H9 (cell line): ENCODE data around the gene PLEKHA5. TPM values are rescaled to one million over a fixed set of nuclear protein-coding genes. Genes with fewer than 3 reads are reported as not detected.

ENCODE experiments used
- DNase-seq: peaks from one replicate; pipeline ENCODE4 v3.0.0-alpha.2; 2017
- H2AFZ ChIP-seq: one replicate; pipeline ENCODE4 v1.6.1; 2013; ENCODE audit warnings: mild to moderate bottlenecking, low read length, control low read depth, moderate library complexity
- H2AK5ac ChIP-seq: 2 replicates; pipeline ENCODE4 v1.6.1; 2013; ENCODE audit warnings: low read length, control low read depth, mixed read lengths; ENCODE audit not compliant: insufficient read length
- H2BK120ac ChIP-seq: one replicate; pipeline ENCODE4 v1.6.1; 2013; ENCODE audit warnings: low read depth, mild to moderate bottlenecking, low read length, control low read depth, inconsistent platforms; ENCODE audit not compliant: poor library complexity, severe bottlenecking
- H2BK12ac ChIP-seq: 2 replicates; pipeline ENCODE4 v1.6.1; 2013; ENCODE audit warnings: low read length, control low read depth, mixed read lengths, low read depth; ENCODE audit not compliant: insufficient read length
- H2BK15ac ChIP-seq: 2 replicates; pipeline ENCODE4 v1.6.1; 2013; ENCODE audit warnings: low read depth, low read length, control low read depth
- H2BK20ac ChIP-seq: one replicate; pipeline ENCODE4 v1.6.1; 2013; ENCODE audit warnings: low read depth, mild to moderate bottlenecking, low read length, control low read depth, inconsistent platforms; ENCODE audit not compliant: poor library complexity, severe bottlenecking
- H2BK5ac ChIP-seq: 2 replicates; pipeline ENCODE4 v1.6.1; 2013; ENCODE audit warnings: low read length, control low read depth, mixed read lengths; ENCODE audit not compliant: insufficient read length
- H3K14ac ChIP-seq: 2 replicates; pipeline ENCODE4 v1.6.1; 2013; ENCODE audit warnings: low read length, control low read depth; ENCODE audit not compliant: insufficient read depth
- H3K18ac ChIP-seq: 2 replicates; pipeline ENCODE4 v1.6.1; 2013; ENCODE audit warnings: low read depth, mild to moderate bottlenecking, mixed read lengths, low read length, control low read depth; ENCODE audit not compliant: insufficient read length
- H3K23ac ChIP-seq: 2 replicates; pipeline ENCODE4 v1.6.1; 2013; ENCODE audit warnings: low read length, control low read depth, mixed read lengths, low read depth; ENCODE audit not compliant: insufficient read length
- H3K23me2 ChIP-seq: 2 replicates; pipeline ENCODE4 v1.6.1; 2013; ENCODE audit warnings: low read depth, mild to moderate bottlenecking, mixed read lengths, low read length, control low read depth; ENCODE audit not compliant: insufficient read length, poor library complexity, severe bottlenecking
- H3K27ac ChIP-seq: 2 replicates; pipeline ENCODE4 v1.5.1; 2013; ENCODE audit warnings: low read length, control low read depth, mixed read lengths, low read depth; ENCODE audit not compliant: insufficient read length
- H3K27me3 ChIP-seq: 2 replicates; pipeline ENCODE4 v1.6.1; 2013; ENCODE audit warnings: low read length, control low read depth, inconsistent platforms; ENCODE audit not compliant: insufficient read depth
- H3K4ac ChIP-seq: 2 replicates; pipeline ENCODE4 v1.6.1; 2013; ENCODE audit warnings: low read depth, mild to moderate bottlenecking, control low read depth, inconsistent platforms, low read length, moderate library complexity
- H3K4me1 ChIP-seq: 2 replicates; pipeline ENCODE4 v1.6.1; 2013; ENCODE audit warnings: low read length, control low read depth, inconsistent platforms; ENCODE audit not compliant: insufficient read depth
- H3K4me2 ChIP-seq: 2 replicates; pipeline ENCODE4 v1.6.1; 2013; ENCODE audit warnings: low read length, control low read depth, mixed read lengths; ENCODE audit not compliant: insufficient read length, insufficient read depth
- H3K56ac ChIP-seq: 2 replicates; pipeline ENCODE4 v1.6.1; 2013; ENCODE audit warnings: low read depth, mild to moderate bottlenecking, mixed read lengths, low read length, control low read depth; ENCODE audit not compliant: insufficient read length
- H3K79me1 ChIP-seq: 2 replicates; pipeline ENCODE4 v1.6.1; 2013; ENCODE audit warnings: low read depth, mild to moderate bottlenecking, moderate library complexity, low read length, control low read depth, inconsistent platforms; ENCODE audit not compliant: insufficient read depth, poor library complexity, severe bottlenecking
- H3K79me2 ChIP-seq: 2 replicates; pipeline ENCODE4 v1.6.1; 2013; ENCODE audit warnings: low read length, control low read depth, inconsistent platforms; ENCODE audit not compliant: insufficient read depth
- H3K9ac ChIP-seq: 2 replicates; pipeline ENCODE4 v1.6.1; 2013; ENCODE audit warnings: low read length, control low read depth, mixed read lengths; ENCODE audit not compliant: insufficient read length; ENCODE audit errors: extremely low read depth
- H3K9me3 ChIP-seq: one replicate; pipeline ENCODE4 v1.6.1; 2013; ENCODE audit warnings: low read depth, low read length, inconsistent platforms; ENCODE audit not compliant: control insufficient read depth
- H3T11ph ChIP-seq: one replicate; pipeline ENCODE4 v1.6.1; 2013; ENCODE audit warnings: mild to moderate bottlenecking, low read length, control low read depth, inconsistent platforms
- H4K20me1 ChIP-seq: one replicate; pipeline ENCODE4 v1.6.1; 2013; ENCODE audit not compliant: control insufficient read depth, insufficient read length, insufficient read depth
- H4K5ac ChIP-seq: 2 replicates; pipeline ENCODE4 v1.6.1; 2013; ENCODE audit warnings: low read depth, mild to moderate bottlenecking, mixed read lengths, low read length, control low read depth; ENCODE audit not compliant: insufficient read length
- H4K8ac ChIP-seq: replicated peaks from 2 replicates; pipeline ENCODE4 v1.6.1; 2013; ENCODE audit warnings: low read length, control low read depth, mixed read lengths, low read depth; ENCODE audit not compliant: insufficient read length
- H4K91ac ChIP-seq: 2 replicates; pipeline ENCODE4 v1.6.1; 2013; ENCODE audit warnings: low read depth, mild to moderate bottlenecking, moderate library complexity, mixed read lengths, low read length, control low read depth; ENCODE audit not compliant: insufficient read length
- H3K27ac Mint-ChIP-seq, 3 experiments: 2 replicates in 2 of 3; 3 replicates in 1 of 3; pipeline ENCODE4 v1.8.0; 2020 to 2021; ENCODE audit warnings: mixed read lengths in 3 of 3, mild to moderate bottlenecking in 1 of 3, moderate library complexity in 1 of 3
- H3K27me3 Mint-ChIP-seq: 2 replicates; pipeline ENCODE4 v1.8.0; 2021; ENCODE audit warnings: low read depth, mild to moderate bottlenecking, moderate library complexity, mixed read lengths
- H3K36me3 Mint-ChIP-seq, 3 experiments: 2 replicates in 2 of 3; 3 replicates in 1 of 3; pipeline ENCODE4 v1.8.0; 2020 to 2021; ENCODE audit warnings: low read depth in 3 of 3, mixed read lengths in 3 of 3; ENCODE audit not compliant: insufficient read depth in 1 of 3
- H3K4me1 Mint-ChIP-seq, 2 experiments: 2 replicates each; pipeline ENCODE4 v1.8.0; 2020; ENCODE audit warnings: mixed read lengths in 2 of 2
- H3K4me3 Mint-ChIP-seq, 2 experiments: 2 replicates in 1 of 2; 3 replicates in 1 of 2; pipeline ENCODE4 v1.8.0; 2020 to 2021; ENCODE audit warnings: mild to moderate bottlenecking in 2 of 2, mixed read lengths in 2 of 2, moderate library complexity in 1 of 2
- H3K9me3 Mint-ChIP-seq, 2 experiments: 2 replicates in 1 of 2; 3 replicates in 1 of 2; pipeline ENCODE4 v1.8.0; 2020; ENCODE audit warnings: mild to moderate bottlenecking in 2 of 2, mixed read lengths in 2 of 2, moderate library complexity in 1 of 2
- WGBS: extraction: QIAGEN DNeasy Blood & Tissue Kit; methylation state at CpG from one replicate; pipeline ENCODE4 v1.1.7; 2013; ENCODE audit warnings: missing lambda C conversion rate, low lambda C conversion rate, mixed read lengths; ENCODE audit not compliant: insufficient read length; ENCODE audit errors: extremely low coverage; 5-methylcytosine and 5-hydroxymethylcytosine counted together
- total RNA-seq: library from RNA; stranded (reverse); gene quantifications from 2 replicates; pipeline ENCODE4 v1.2.1, GENCODE V29; 2021
- TF ChIP-seq, protein P1 (sequence below): fragments of 200-600 bp; sonication (generic); conservative IDR thresholded peaks from 3 replicates; pipeline ENCODE4 v1.8.0; 2021; ENCODE audit warnings: antibody characterized with exemption, mild to moderate bottlenecking

Gene PLEKHA5
- total RNA-seq, 1 experiment from 2014 or later, result 86.7 TPM

DNA sequence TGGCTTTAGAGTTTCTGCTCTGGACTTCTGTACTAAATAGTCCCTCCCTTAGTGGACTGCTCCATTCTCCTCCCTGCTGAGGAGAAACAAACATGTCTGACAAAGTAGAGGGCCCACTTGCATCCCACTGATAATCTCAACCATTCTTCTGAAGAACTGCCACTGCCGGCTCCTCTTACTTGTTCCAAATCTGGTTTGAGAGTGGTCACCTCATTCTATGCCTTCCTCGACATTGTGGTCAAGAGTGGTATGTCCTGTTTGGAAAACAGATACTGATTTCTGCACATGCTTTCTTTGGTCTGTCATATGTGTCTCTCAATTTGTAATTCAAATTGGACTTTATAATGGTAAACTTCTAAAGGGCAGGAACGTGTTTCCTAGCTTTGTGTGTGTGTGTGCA lies 36.3 kb upstream of the PLEKHA5 start:
- Histone ChIP-seq H2BK20ac (no peak overlapping the region), H3K4ac (no peak overlapping the region), H3K4me2 (no peak overlapping the region), H4K5ac (no peak overlapping the region), H3K23ac (no peak overlapping the region), H4K91ac (no peak overlapping the region), H2BK15ac (no peak overlapping the region), H3K9me3 (no peaks in the 10 kb centered on the region), H3K27ac (no peak overlapping the region), H4K20me1 (no peaks in the 10 kb centered on the region), H3K23me2 (no peaks in the 10 kb centered on the region), H3T11ph (no peak overlapping the region), H3K79me2 (peaks cover 2% of the 10 kb centered on the region; the same call in 1 of the 2 replicates), H3K27me3 (no peaks in the 10 kb centered on the region), H3K79me1 (no peaks in the 10 kb centered on the region), H3K18ac (no peak overlapping the region), H3K56ac (no peak overlapping the region), H3K4me1 (no peaks in the 10 kb centered on the region), H3K9ac (no peak overlapping the region), H4K8ac (no peak overlapping the region), H2BK5ac (no peak overlapping the region), H2AFZ (no peak overlapping the region), H2AK5ac (no peak overlapping the region), H2BK120ac (no peak overlapping the region), H3K14ac (no peak overlapping the region), H2BK12ac (no peak overlapping the region)
- TF ChIP-seq, protein P1, sequence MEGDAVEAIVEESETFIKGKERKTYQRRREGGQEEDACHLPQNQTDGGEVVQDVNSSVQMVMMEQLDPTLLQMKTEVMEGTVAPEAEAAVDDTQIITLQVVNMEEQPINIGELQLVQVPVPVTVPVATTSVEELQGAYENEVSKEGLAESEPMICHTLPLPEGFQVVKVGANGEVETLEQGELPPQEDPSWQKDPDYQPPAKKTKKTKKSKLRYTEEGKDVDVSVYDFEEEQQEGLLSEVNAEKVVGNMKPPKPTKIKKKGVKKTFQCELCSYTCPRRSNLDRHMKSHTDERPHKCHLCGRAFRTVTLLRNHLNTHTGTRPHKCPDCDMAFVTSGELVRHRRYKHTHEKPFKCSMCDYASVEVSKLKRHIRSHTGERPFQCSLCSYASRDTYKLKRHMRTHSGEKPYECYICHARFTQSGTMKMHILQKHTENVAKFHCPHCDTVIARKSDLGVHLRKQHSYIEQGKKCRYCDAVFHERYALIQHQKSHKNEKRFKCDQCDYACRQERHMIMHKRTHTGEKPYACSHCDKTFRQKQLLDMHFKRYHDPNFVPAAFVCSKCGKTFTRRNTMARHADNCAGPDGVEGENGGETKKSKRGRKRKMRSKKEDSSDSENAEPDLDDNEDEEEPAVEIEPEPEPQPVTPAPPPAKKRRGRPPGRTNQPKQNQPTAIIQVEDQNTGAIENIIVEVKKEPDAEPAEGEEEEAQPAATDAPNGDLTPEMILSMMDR, result no peak
- no peaks in the 10 kb centered on the region; the same call in 1 of the 2 replicates for H3K27me3 Mint-ChIP-seq
- no peak for DNase-seq
- H3K36me3 Mint-ChIP-seq, result peaks cover 0 to 5% (median 1%) of the 10 kb centered on the region in 3 experiments; a peak in 1 of 7 replicates
- H3K27ac Mint-ChIP-seq, result no peak overlapping the region
- no CpG with 5 or more reads among the region's 3 CpGs for WGBS
- no peaks in the 10 kb centered on the region for H3K9me3 Mint-ChIP-seq
- H3K4me3 Mint-ChIP-seq, result no peak overlapping the region
- H3K4me1 Mint-ChIP-seq, result peaks cover 4 to 11% of the 10 kb centered on the region in 2 experiments; a peak in 3 of 4 replicates
